Spinal cord (tissue), 10 donors: ENCODE measurements around the gene PHETA1. TPM values are rescaled to one million over a fixed set of nuclear protein-coding genes. Genes with fewer than 3 reads are reported as not detected.

Experiments used
- DNase-seq, 6 donors: peaks; one replicate each; pipeline versions ENCODE4 v3.0.0 to v3.0.0-alpha.2; 2013 to 2015; ENCODE audit warnings: low spot score in 6 of 6, low read depth in 4 of 6
- H3K27ac ChIP-seq: one replicate; pipeline ENCODE4 v1.5.1; 2013; ENCODE audit warnings: low read depth, low read length, control low read depth
- H3K27me3 ChIP-seq: one replicate; pipeline ENCODE4 v1.6.1; 2013; ENCODE audit warnings: low read length; ENCODE audit not compliant: control insufficient read depth, insufficient read depth
- H3K36me3 ChIP-seq: one replicate; pipeline ENCODE4 v1.6.1; 2013; ENCODE audit warnings: low read length; ENCODE audit not compliant: control insufficient read depth, insufficient read depth
- H3K4me1 ChIP-seq: one replicate; pipeline ENCODE4 v1.6.1; 2013; ENCODE audit warnings: low read length; ENCODE audit not compliant: control insufficient read depth, insufficient read depth
- H3K4me3 ChIP-seq: one replicate; pipeline ENCODE4 v1.5.1; 2013; ENCODE audit warnings: low read depth, low read length, control low read depth
- H3K9me3 ChIP-seq: one replicate; pipeline ENCODE4 v1.6.1; 2013; ENCODE audit warnings: low read length; ENCODE audit not compliant: control insufficient read depth, insufficient read depth
- WGBS: methylation state at CpG from one replicate; pipeline ENCODE4 v1.1.5; 2013; ENCODE audit warnings: missing lambda C conversion rate; ENCODE audit not compliant: insufficient coverage; 5-methylcytosine and 5-hydroxymethylcytosine counted together
- polyA plus RNA-seq, 2 donors: library from polyadenylated mRNA; unstranded; fragments of 120-200 nt; gene quantifications; one replicate each; pipeline ENCODE4 v1.2.1, GENCODE V29; 2013; ENCODE audit not compliant: insufficient read length in 2 of 2
- total RNA-seq, 2 donors: library from RNA; depleted of rRNA in 1 of 2; stranded (reverse); fragments of 120-200 nt in 1 of 2; fragments of >200 nt in 1 of 2; gene quantifications; one replicate each; pipeline versions ENCODE4 v1.2.3 to v1.2.4, GENCODE V29; 2013 to 2014
- donor health status: healthy.

Gene PHETA1
- total and polyA plus RNA-seq, 4 donors, result 3.4 to 20.4 (median 11.8) TPM

- peaks cover 58% of the 10 kb centered on the region for H3K36me3 ChIP-seq
- no peaks in the 10 kb centered on the region for H3K27me3 ChIP-seq
- no peaks in the 10 kb centered on the region for H3K9me3 ChIP-seq
- no peak overlapping the region for H3K27ac ChIP-seq
- peaks cover under 1% of the 10 kb centered on the region for H3K4me1 ChIP-seq
- DNase-seq, result no peak
- WGBS, result 85% methylated on average over 18 of the region's 18 CpGs
- H3K4me3 ChIP-seq, result no peak overlapping the region
These were observed 6.9 kb downstream of the PHETA1 start for GRCh38 chr12:111361717-111362576.

GRCh38 chr12:111361073-111361716, 7.7 kb downstream of the PHETA1 start:
- H3K4me3 ChIP-seq, result no peak overlapping the region
- H3K27ac ChIP-seq, result no peak overlapping the region
- no peaks in the 10 kb centered on the region for H3K4me1 ChIP-seq
- peaks cover 55% of the 10 kb centered on the region for H3K36me3 ChIP-seq
- H3K9me3 ChIP-seq, result no peaks in the 10 kb centered on the region
- 60% methylated on average over 8 of the region's 13 CpGs for WGBS
- DNase-seq, result no peak
- no peaks in the 10 kb centered on the region for H3K27me3 ChIP-seq

GRCh38 chr12:111360325-111360930, 8.5 kb downstream of the PHETA1 start:
- no peak overlapping the region for H3K4me3 ChIP-seq
- H3K36me3 ChIP-seq, result peaks cover 48% of the 10 kb centered on the region
- WGBS, result 77% methylated on average over 8 of the region's 9 CpGs
- DNase-seq, result no peak
- H3K27ac ChIP-seq, result no peak overlapping the region
- H3K9me3 ChIP-seq, result no peaks in the 10 kb centered on the region
- no peaks in the 10 kb centered on the region for H3K4me1 ChIP-seq
- no peaks in the 10 kb centered on the region for H3K27me3 ChIP-seq

GRCh38 chr12:111359914-111360276, 9.0 kb downstream of the PHETA1 start:
- WGBS, result 71% methylated on average over 5 of the region's 5 CpGs
- H3K9me3 ChIP-seq, result no peaks in the 10 kb centered on the region
- no peak for DNase-seq
- H3K4me3 ChIP-seq, result no peak overlapping the region
- peaks cover 44% of the 10 kb centered on the region for H3K36me3 ChIP-seq
- H3K27me3 ChIP-seq, result no peaks in the 10 kb centered on the region
- H3K4me1 ChIP-seq, result no peaks in the 10 kb centered on the region
- no peak overlapping the region for H3K27ac ChIP-seq

GRCh38 chr12:111359231-111359913, 9.5 kb downstream of the PHETA1 start:
- Histone ChIP-seq H3K27me3 (no peaks in the 10 kb centered on the region), H3K27ac (no peak overlapping the region), H3K4me3 (no peak overlapping the region), H3K4me1 (no peaks in the 10 kb centered on the region), H3K9me3 (no peaks in the 10 kb centered on the region), H3K36me3 (peaks cover 39% of the 10 kb centered on the region)
- DNase-seq, result no peak
- WGBS, result 65% methylated on average over 8 of the region's 11 CpGs

- 80% methylated on average over 3 of the region's 9 CpGs for WGBS
- Histone ChIP-seq H3K27ac (no peak overlapping the region), H3K4me1 (peaks cover 3% of the 10 kb centered on the region), H3K9me3 (no peaks in the 10 kb centered on the region), H3K27me3 (no peaks in the 10 kb centered on the region), H3K4me3 (no peak overlapping the region), H3K36me3 (no peaks in the 10 kb centered on the region)
- no peak for DNase-seq
These were observed 13.5 kb downstream of the PHETA1 start for GRCh38 chr12:111355201-111355925.

GRCh38 chr12:111354511-111354910, 14.4 kb downstream of the PHETA1 start:
- Histone ChIP-seq H3K27me3 (no peaks in the 10 kb centered on the region), H3K36me3 (no peaks in the 10 kb centered on the region), H3K9me3 (no peaks in the 10 kb centered on the region), H3K4me1 (peaks cover 3% of the 10 kb centered on the region), H3K27ac (no peak overlapping the region), H3K4me3 (no peak overlapping the region)
- DNase-seq, result no peak
- 93% methylated on average over 4 of the region's 5 CpGs for WGBS

- Histone ChIP-seq H3K27me3 (no peaks in the 10 kb centered on the region), H3K4me1 (peaks cover 3% of the 10 kb centered on the region), H3K4me3 (no peak overlapping the region), H3K27ac (no peak overlapping the region), H3K36me3 (no peaks in the 10 kb centered on the region), H3K9me3 (no peaks in the 10 kb centered on the region)
- DNase-seq, result no peak
- 68% methylated on average over 2 of the region's 5 CpGs for whole genome bisulfite sequencing
These were observed 15.1 kb downstream of the PHETA1 start for GRCh38 chr12:111353603-111354295.
